ENCODE data around the gene EBF3.

EBF3 gene

DNA sequence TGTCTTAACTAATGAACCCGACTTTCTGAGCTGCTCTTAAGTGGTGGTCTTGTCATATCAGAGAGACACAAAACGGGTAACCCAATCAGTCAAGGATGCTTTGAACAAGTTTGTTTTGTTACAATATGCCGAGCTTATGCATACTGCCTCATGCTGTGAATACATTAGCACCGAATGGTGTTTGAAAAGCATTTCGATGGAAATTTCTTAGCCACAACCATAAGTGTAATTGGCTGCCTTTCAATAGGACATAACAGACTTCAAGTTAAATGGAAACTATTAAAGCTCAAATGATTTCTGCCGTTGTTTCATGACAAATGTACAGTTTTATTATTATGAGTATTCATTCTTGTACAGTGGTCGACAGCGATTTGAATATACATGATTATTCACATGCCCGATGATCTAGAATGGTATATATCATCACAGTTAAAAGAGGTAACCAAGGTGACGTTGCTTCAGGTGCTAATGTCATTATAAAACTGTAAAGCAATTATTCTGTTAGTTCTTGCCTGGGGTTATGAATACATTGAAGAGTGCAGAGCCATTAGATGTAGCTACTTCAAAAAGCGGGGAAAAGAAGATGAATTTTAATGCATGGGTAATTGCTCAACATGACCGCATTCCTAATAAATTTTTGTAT, 118.8 kb downstream of the EBF3 start:
- H4K91ac ChIP-seq (ENCODE audit: low read depth, low read length, poor library complexity): no peak overlapping the region
- no peak overlapping the region for H2BK5ac ChIP-seq (ENCODE audit: low read length)
- no peak overlapping the region for H2AK5ac ChIP-seq (ENCODE audit: low read depth, low read length)
- H3K4me2 ChIP-seq (ENCODE audit: insufficient read depth, low read length, poor library complexity, severe bottlenecking): no peak overlapping the region
- no peak overlapping the region for H3K14ac ChIP-seq (ENCODE audit: low read length)
- no peak overlapping the region for H2BK12ac ChIP-seq (ENCODE audit: low read length)
- no peak overlapping the region for H2BK15ac ChIP-seq (ENCODE audit: low read length)
- no peaks in the 10 kb centered on the region for H3K79me1 ChIP-seq (ENCODE audit: low read depth, low read length)
- no CpG with 5 or more reads among the region's 12 CpGs for whole genome bisulfite sequencing, 2 donors (ENCODE audit: extremely low coverage in 2 of 2, insufficient read length in 2 of 2, insufficient replicate concordance in 1 of 2)
- H3K4me1 ChIP-seq (ENCODE audit: control insufficient read depth in 2 of 2, insufficient read depth in 1 of 2, low read depth in 1 of 2, low read length in 2 of 2): no peaks in the 10 kb centered on the region
- H3K4me3 ChIP-seq (ENCODE audit: low read length in 2 of 2): no peak overlapping the region
- no peak overlapping the region for H4K8ac ChIP-seq (ENCODE audit: low read depth, low read length)
- H2AFZ ChIP-seq (ENCODE audit: low read length): no peak overlapping the region
- no peak for DNase-seq (ENCODE audit: low spot score)
- no peak overlapping the region for H3K4ac ChIP-seq (ENCODE audit: low read length)
- no peak overlapping the region for H3K9ac ChIP-seq (ENCODE audit: low read depth, low read length, poor library complexity)
- H3K23ac ChIP-seq (ENCODE audit: low read depth, low read length, poor library complexity): no peak overlapping the region
- no peak overlapping the region for H3K18ac ChIP-seq (ENCODE audit: low read length)
- H3K27me3 ChIP-seq (ENCODE audit: control insufficient read depth in 3 of 3, insufficient read depth in 3 of 3, low read depth in 1 of 3, low read length in 3 of 3): no peaks in the 10 kb centered on the region
- H3K36me3 ChIP-seq (replicated peaks in 1 of 2; ENCODE audit: control insufficient read depth in 2 of 2, insufficient read depth in 2 of 2, low read length in 2 of 2): no peaks in the 10 kb centered on the region
- H2BK120ac ChIP-seq (ENCODE audit: low read depth, low read length): no peak overlapping the region
- H3K9me3 ChIP-seq (replicated peaks in 1 of 2; ENCODE audit: control insufficient read depth in 2 of 2, insufficient read depth in 1 of 2, low read depth in 1 of 2, low read length in 2 of 2): no peaks in the 10 kb centered on the region
- no peak overlapping the region for H3K27ac ChIP-seq (replicated peaks; ENCODE audit: low read length)

DNA sequence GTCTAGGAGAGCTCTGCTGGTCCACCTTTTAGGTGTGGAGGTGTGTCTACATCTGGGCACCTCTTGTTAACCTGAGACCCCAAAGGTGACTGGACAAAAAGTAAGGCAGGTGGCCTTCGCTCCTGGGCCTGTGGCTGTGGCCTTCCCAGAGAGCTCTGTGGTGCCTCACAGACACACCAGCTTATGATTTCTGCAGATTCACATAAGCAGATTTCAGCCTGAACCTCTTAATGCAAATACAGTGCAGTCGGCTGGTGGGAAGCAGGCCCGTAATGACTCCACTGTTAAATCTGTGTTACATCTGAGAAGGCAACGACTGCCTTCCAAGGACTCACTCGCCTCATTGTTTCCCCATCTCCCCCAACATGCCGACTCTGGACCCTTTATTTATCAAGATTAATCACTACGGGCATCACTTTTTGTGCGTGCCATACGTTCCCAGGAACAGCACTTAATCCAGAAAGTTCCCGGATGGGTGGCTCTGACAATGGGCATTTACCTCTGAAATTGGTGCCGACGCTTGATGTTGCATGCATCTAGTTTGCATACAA, 119.8 kb downstream of the EBF3 start:
- no peak overlapping the region for H3K27ac ChIP-seq (replicated peaks; ENCODE audit: low read length)
- H2AFZ ChIP-seq (ENCODE audit: low read length): no peak overlapping the region
- WGBS, 2 donors (ENCODE audit: extremely low coverage in 2 of 2, insufficient read length in 2 of 2, insufficient replicate concordance in 1 of 2): no CpG with 5 or more reads among the region's 12 CpGs
- H3K36me3 ChIP-seq (replicated peaks in 1 of 2; ENCODE audit: control insufficient read depth in 2 of 2, insufficient read depth in 2 of 2, low read length in 2 of 2): no peaks in the 10 kb centered on the region
- no peak overlapping the region for H2BK15ac ChIP-seq (ENCODE audit: low read length)
- no peak overlapping the region for H2AK5ac ChIP-seq (ENCODE audit: low read depth, low read length)
- no peak overlapping the region for H3K4me3 ChIP-seq (ENCODE audit: low read length in 2 of 2)
- no peaks in the 10 kb centered on the region for H3K27me3 ChIP-seq (ENCODE audit: control insufficient read depth in 3 of 3, insufficient read depth in 3 of 3, low read depth in 1 of 3, low read length in 3 of 3)
- H3K9ac ChIP-seq (ENCODE audit: low read depth, low read length, poor library complexity): no peak overlapping the region
- no peak overlapping the region for H3K4me2 ChIP-seq (ENCODE audit: insufficient read depth, low read length, poor library complexity, severe bottlenecking)
- DNase-seq (ENCODE audit: low spot score): no peak
- no peak overlapping the region for H4K8ac ChIP-seq (ENCODE audit: low read depth, low read length)
- no peaks in the 10 kb centered on the region for H3K4me1 ChIP-seq (ENCODE audit: control insufficient read depth in 2 of 2, insufficient read depth in 1 of 2, low read depth in 1 of 2, low read length in 2 of 2)
- no peak overlapping the region for H2BK5ac ChIP-seq (ENCODE audit: low read length)
- no peak overlapping the region for H2BK12ac ChIP-seq (ENCODE audit: low read length)
- no peak overlapping the region for H3K23ac ChIP-seq (ENCODE audit: low read depth, low read length, poor library complexity)
- H4K91ac ChIP-seq (ENCODE audit: low read depth, low read length, poor library complexity): no peak overlapping the region
- H2BK120ac ChIP-seq (ENCODE audit: low read depth, low read length): no peak overlapping the region
- no peak overlapping the region for H3K14ac ChIP-seq (ENCODE audit: low read length)
- H3K79me1 ChIP-seq (ENCODE audit: low read depth, low read length): no peaks in the 10 kb centered on the region
- H3K18ac ChIP-seq (ENCODE audit: low read length): no peak overlapping the region
- no peaks in the 10 kb centered on the region for H3K9me3 ChIP-seq (replicated peaks in 1 of 2; ENCODE audit: control insufficient read depth in 2 of 2, insufficient read depth in 1 of 2, low read depth in 1 of 2, low read length in 2 of 2)
- no peak overlapping the region for H3K4ac ChIP-seq (ENCODE audit: low read length)

DNA sequence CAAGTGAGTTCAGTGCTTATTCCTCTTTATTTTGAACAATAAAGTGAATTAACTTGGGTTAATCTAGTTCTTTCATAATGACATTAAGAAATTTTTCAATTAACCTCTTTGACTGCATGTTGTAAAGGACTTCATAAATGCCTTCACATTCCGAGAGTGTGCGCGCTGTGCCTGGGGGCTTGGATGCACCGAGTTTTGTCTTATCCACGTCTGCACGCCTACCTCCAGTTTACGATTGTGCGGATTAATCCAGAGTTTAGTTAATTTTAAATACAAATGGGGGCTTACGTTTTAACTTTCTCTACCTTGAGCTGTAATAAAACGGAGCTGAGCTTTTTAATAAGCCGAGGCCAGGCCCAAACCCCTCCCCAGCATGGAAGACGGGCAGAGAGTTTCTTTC, 120.4 kb downstream of the EBF3 start:
- H2BK12ac ChIP-seq (ENCODE audit: low read length): no peak overlapping the region
- H3K4ac ChIP-seq (ENCODE audit: low read length): no peak overlapping the region
- no peak overlapping the region for H4K91ac ChIP-seq (ENCODE audit: low read depth, low read length, poor library complexity)
- H3K79me1 ChIP-seq (ENCODE audit: low read depth, low read length): no peaks in the 10 kb centered on the region
- H3K27ac ChIP-seq (replicated peaks; ENCODE audit: low read length): no peak overlapping the region
- H4K8ac ChIP-seq (ENCODE audit: low read depth, low read length): no peak overlapping the region
- no peak overlapping the region for H2AFZ ChIP-seq (ENCODE audit: low read length)
- no peak for DNase-seq (ENCODE audit: low spot score)
- no peaks in the 10 kb centered on the region for H3K36me3 ChIP-seq (replicated peaks in 1 of 2; ENCODE audit: control insufficient read depth in 2 of 2, insufficient read depth in 2 of 2, low read length in 2 of 2)
- no CpG with 5 or more reads among the region's 12 CpGs for WGBS, 2 donors (ENCODE audit: extremely low coverage in 2 of 2, insufficient read length in 2 of 2, insufficient replicate concordance in 1 of 2)
- no peaks in the 10 kb centered on the region for H3K27me3 ChIP-seq (ENCODE audit: control insufficient read depth in 3 of 3, insufficient read depth in 3 of 3, low read depth in 1 of 3, low read length in 3 of 3)
- no peak overlapping the region for H2BK15ac ChIP-seq (ENCODE audit: low read length)
- H2AK5ac ChIP-seq (ENCODE audit: low read depth, low read length): no peak overlapping the region
- no peak overlapping the region for H3K9ac ChIP-seq (ENCODE audit: low read depth, low read length, poor library complexity)
- H2BK5ac ChIP-seq (ENCODE audit: low read length): no peak overlapping the region
- no peak overlapping the region for H3K18ac ChIP-seq (ENCODE audit: low read length)
- no peak overlapping the region for H2BK120ac ChIP-seq (ENCODE audit: low read depth, low read length)
- H3K14ac ChIP-seq (ENCODE audit: low read length): no peak overlapping the region
- no peak overlapping the region for H3K4me2 ChIP-seq (ENCODE audit: insufficient read depth, low read length, poor library complexity, severe bottlenecking)
- H3K4me3 ChIP-seq (ENCODE audit: low read length in 2 of 2): no peak overlapping the region
- H3K23ac ChIP-seq (ENCODE audit: low read depth, low read length, poor library complexity): no peak overlapping the region
- H3K4me1 ChIP-seq (ENCODE audit: control insufficient read depth in 2 of 2, insufficient read depth in 1 of 2, low read depth in 1 of 2, low read length in 2 of 2): no peaks in the 10 kb centered on the region
- H3K9me3 ChIP-seq (replicated peaks in 1 of 2; ENCODE audit: control insufficient read depth in 2 of 2, insufficient read depth in 1 of 2, low read depth in 1 of 2, low read length in 2 of 2): no peaks in the 10 kb centered on the region

DNA sequence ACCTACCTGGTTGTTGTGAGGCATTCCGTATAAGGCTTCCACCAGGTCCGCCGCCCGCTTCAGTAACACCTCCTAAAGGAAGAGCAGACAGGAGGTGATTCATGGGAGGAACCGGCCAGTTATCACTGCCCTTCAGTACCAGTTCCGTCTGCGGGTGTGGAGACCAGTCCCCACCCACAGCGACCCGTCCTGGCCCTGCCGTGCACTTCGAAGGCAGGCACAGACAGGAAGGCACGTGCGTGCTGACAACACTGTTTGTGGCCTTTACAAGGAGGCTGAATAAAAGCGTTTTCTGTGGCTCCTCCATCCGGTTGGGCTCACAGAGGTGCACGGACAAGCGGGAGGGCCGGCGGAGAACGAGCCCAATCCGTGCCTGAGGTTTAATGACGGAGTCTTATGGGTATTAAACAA, 120.9 kb downstream of the EBF3 start:
- H2AFZ ChIP-seq (ENCODE audit: low read length): no peak overlapping the region
- no peak overlapping the region for H2BK15ac ChIP-seq (ENCODE audit: low read length)
- H2AK5ac ChIP-seq (ENCODE audit: low read depth, low read length): peak overlapping the region; percentile 61
- H3K79me1 ChIP-seq (ENCODE audit: low read depth, low read length): no peaks in the 10 kb centered on the region
- no peak overlapping the region for H4K8ac ChIP-seq (ENCODE audit: low read depth, low read length)
- peak overlapping the region; percentile 81 for H3K18ac ChIP-seq (ENCODE audit: low read length)
- no CpG with 5 or more reads among the region's 22 CpGs for WGBS, 2 donors (ENCODE audit: extremely low coverage in 2 of 2, insufficient read length in 2 of 2, insufficient replicate concordance in 1 of 2)
- no peaks in the 10 kb centered on the region for H3K27me3 ChIP-seq (ENCODE audit: control insufficient read depth in 3 of 3, insufficient read depth in 3 of 3, low read depth in 1 of 3, low read length in 3 of 3)
- no peak overlapping the region for H3K4me3 ChIP-seq (ENCODE audit: low read length in 2 of 2)
- peak overlapping the region; percentile 19 for H4K91ac ChIP-seq (ENCODE audit: low read depth, low read length, poor library complexity)
- H3K27ac ChIP-seq (replicated peaks; ENCODE audit: low read length): no peak overlapping the region
- H3K14ac ChIP-seq (ENCODE audit: low read length): peak overlapping the region; percentile 67
- H3K4me1 ChIP-seq (ENCODE audit: control insufficient read depth in 2 of 2, insufficient read depth in 1 of 2, low read depth in 1 of 2, low read length in 2 of 2): no peaks in the 10 kb centered on the region
- H2BK5ac ChIP-seq (ENCODE audit: low read length): no peak overlapping the region
- H3K4ac ChIP-seq (ENCODE audit: low read length): no peak overlapping the region
- no peak overlapping the region for H2BK120ac ChIP-seq (ENCODE audit: low read depth, low read length)
- H3K9ac ChIP-seq (ENCODE audit: low read depth, low read length, poor library complexity): no peak overlapping the region
- no peak for DNase-seq (ENCODE audit: low spot score)
- no peak overlapping the region for H3K23ac ChIP-seq (ENCODE audit: low read depth, low read length, poor library complexity)
- H2BK12ac ChIP-seq (ENCODE audit: low read length): peak overlapping the region; percentile 93
- H3K4me2 ChIP-seq (ENCODE audit: insufficient read depth, low read length, poor library complexity, severe bottlenecking): no peak overlapping the region
- H3K9me3 ChIP-seq (replicated peaks in 1 of 2; ENCODE audit: control insufficient read depth in 2 of 2, insufficient read depth in 1 of 2, low read depth in 1 of 2, low read length in 2 of 2): no peaks in the 10 kb centered on the region
- no peaks in the 10 kb centered on the region for H3K36me3 ChIP-seq (replicated peaks in 1 of 2; ENCODE audit: control insufficient read depth in 2 of 2, insufficient read depth in 2 of 2, low read length in 2 of 2)

Measured in neuronal stem cell (in vitro differentiated cells).